Mesendoderm (in vitro differentiated cells): ENCODE results near the gene WFIKKN2.

Experiments
- DNase-seq: peaks from one replicate; pipeline ENCODE4 v3.0.0; 2013
- H2AK5ac ChIP-seq: 2 replicates; pipeline ENCODE4 v1.6.1; 2013; ENCODE audit warnings: low read length, inconsistent platforms
- H2BK120ac ChIP-seq: 2 replicates; pipeline ENCODE4 v1.6.1; 2013; ENCODE audit warnings: low read depth, mild to moderate bottlenecking, low read length, moderate library complexity, mixed read lengths
- H2BK15ac ChIP-seq: replicated peaks from 2 replicates; pipeline ENCODE4 v1.6.1; 2013; ENCODE audit warnings: low read depth, mild to moderate bottlenecking, moderate library complexity
- H2BK5ac ChIP-seq: 2 replicates; pipeline ENCODE4 v1.6.1; 2013; ENCODE audit warnings: low read length, inconsistent platforms
- H3K18ac ChIP-seq: 2 replicates; pipeline ENCODE4 v1.6.1; 2013; ENCODE audit warnings: mild to moderate bottlenecking, low read length, mixed read lengths
- H3K23ac ChIP-seq: one replicate; pipeline ENCODE4 v1.6.1; 2013; ENCODE audit warnings: low read length
- H3K27ac ChIP-seq: 2 replicates; pipeline ENCODE4 v1.5.1; 2013; ENCODE audit warnings: low read depth, mild to moderate bottlenecking, inconsistent platforms, low read length, moderate library complexity
- H3K27me3 ChIP-seq: 2 replicates; pipeline ENCODE4 v1.6.1; 2013; ENCODE audit warnings: low read length, control low read depth, mild to moderate bottlenecking, inconsistent platforms; ENCODE audit not compliant: insufficient read depth, poor library complexity
- H3K36me3 ChIP-seq: 2 replicates; pipeline ENCODE4 v1.6.1; 2013; ENCODE audit warnings: low read length, inconsistent platforms; ENCODE audit not compliant: control insufficient read depth, insufficient read depth
- H3K4ac ChIP-seq: one replicate; pipeline ENCODE4 v1.6.1; 2013; ENCODE audit warnings: low read depth, mild to moderate bottlenecking, low read length, moderate library complexity
- H3K4me1 ChIP-seq: 2 replicates; pipeline ENCODE4 v1.6.1; 2013; ENCODE audit warnings: low read depth, low read length, inconsistent platforms; ENCODE audit not compliant: control insufficient read depth
- H3K4me2 ChIP-seq: 2 replicates; pipeline ENCODE4 v1.6.1; 2013; ENCODE audit warnings: low read length
- H3K4me3 ChIP-seq: 2 replicates; pipeline ENCODE4 v1.5.1; 2013; ENCODE audit warnings: mild to moderate bottlenecking, low read length
- H3K56ac ChIP-seq: one replicate; pipeline ENCODE4 v1.6.1; 2013; ENCODE audit warnings: low read length
- H3K79me1 ChIP-seq: 2 replicates; pipeline ENCODE4 v1.6.1; 2013; ENCODE audit warnings: low read length, inconsistent platforms
- H3K79me2 ChIP-seq: 2 replicates; pipeline ENCODE4 v1.6.1; 2013; ENCODE audit warnings: mild to moderate bottlenecking, low read length; ENCODE audit not compliant: control insufficient read depth, insufficient read depth
- H3K9ac ChIP-seq: 2 replicates; pipeline ENCODE4 v1.6.1; 2013; ENCODE audit warnings: low read length, inconsistent platforms
- H4K5ac ChIP-seq: one replicate; pipeline ENCODE4 v1.6.1; 2013; ENCODE audit warnings: low read length
- H4K8ac ChIP-seq: one replicate; pipeline ENCODE4 v1.6.1; 2013; ENCODE audit warnings: low read depth, mild to moderate bottlenecking, control low read depth, low read length, moderate library complexity
- whole genome bisulfite sequencing: extraction: QIAGEN DNeasy Blood & Tissue Kit; methylation state at CpG from one replicate; pipeline ENCODE4 v1.1.7; 2013; ENCODE audit warnings: low lambda C conversion rate, missing lambda C conversion rate; ENCODE audit not compliant: insufficient coverage; ENCODE audit errors: extremely low coverage; 5-methylcytosine and 5-hydroxymethylcytosine counted together

The WFIKKN2 gene

DNA sequence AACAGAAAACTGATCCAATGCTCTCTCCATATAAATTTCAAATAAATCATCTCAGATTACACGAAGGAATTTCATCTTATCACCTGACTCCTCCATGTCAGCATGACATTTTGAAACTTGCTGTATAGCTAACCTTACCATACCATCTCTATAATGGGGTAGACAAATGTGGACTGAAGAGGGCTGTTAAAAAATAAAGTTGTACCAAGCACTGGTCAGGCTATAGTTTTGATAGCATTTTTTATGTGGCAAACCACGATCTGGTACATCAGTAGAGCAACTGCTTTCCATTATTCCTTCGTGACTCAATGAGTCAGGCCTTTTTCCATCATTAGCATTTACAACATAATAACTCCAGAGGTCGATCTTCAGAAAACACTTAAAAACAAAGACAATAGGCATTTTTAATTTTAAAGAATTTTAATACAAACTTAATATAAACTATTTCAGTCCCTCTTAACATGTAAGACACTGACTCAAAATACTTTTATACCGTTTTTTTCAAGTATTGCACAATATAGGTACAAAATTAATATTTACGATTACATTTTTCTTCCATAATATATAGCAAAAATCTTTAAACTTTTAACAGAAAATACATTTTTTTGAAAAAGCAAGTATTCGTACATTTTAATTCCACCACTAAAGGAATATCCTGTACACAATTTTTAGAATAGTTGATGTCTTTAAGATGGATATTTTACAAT lies 26.6 kb downstream of the WFIKKN2 start:
- H3K27ac ChIP-seq: no peak overlapping the region

DNA sequence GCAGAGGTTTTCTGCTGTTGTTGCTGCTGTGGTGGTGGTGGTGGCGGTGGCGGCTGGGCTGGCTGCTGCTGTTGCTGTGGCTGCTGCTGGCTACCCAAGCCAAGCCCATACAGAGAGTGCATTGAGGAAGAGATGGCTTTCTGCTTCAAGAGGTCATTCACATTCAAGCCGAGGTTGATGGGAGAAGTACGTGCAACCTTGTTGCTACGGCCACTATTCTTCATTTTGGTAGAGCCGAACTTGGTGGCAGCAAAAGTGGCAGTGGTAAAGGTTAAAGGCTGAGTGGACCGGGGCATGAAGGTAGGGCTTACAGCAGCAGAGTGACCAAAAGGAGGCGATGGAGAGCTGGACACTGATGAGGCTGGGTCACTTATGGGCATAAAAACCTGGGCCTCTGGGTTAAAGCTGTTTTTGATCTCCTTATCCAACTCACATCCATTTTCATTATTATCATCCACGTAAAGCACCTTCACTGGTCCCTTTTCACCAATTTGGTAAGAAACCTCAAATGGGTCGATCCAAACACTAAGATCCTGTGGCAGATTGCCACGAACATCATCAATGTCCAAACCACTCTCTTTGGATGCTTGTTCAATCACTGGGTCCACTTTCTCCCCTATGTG lies 27.9 kb downstream of the WFIKKN2 start:
- no peak overlapping the region for H3K27ac ChIP-seq

More for the DNA sequence above, 26.6 kb downstream of the WFIKKN2 start:
- Histone ChIP-seq H3K79me2 (peaks cover 2% of the 10 kb centered on the region), H2AK5ac (no peak overlapping the region), H3K36me3 (no peaks in the 10 kb centered on the region), H4K8ac (no peak overlapping the region), H3K18ac (no peak overlapping the region), H3K4me3 (no peak overlapping the region), H3K56ac (no peak overlapping the region), H3K9ac (no peak overlapping the region), H3K4me1 (no peaks in the 10 kb centered on the region), H2BK5ac (no peak overlapping the region), H3K27me3 (no peaks in the 10 kb centered on the region), H2BK120ac (no peak overlapping the region), H3K4ac (no peak overlapping the region), H2BK15ac (no peak overlapping the region), H3K23ac (no peak overlapping the region), H4K5ac (no peak overlapping the region), H3K79me1 (peaks cover 2% of the 10 kb centered on the region), H3K4me2 (no peak overlapping the region)
- 100% methylated on average over 3 of the region's 7 CpGs for WGBS
- no peak for DNase-seq

DNA sequence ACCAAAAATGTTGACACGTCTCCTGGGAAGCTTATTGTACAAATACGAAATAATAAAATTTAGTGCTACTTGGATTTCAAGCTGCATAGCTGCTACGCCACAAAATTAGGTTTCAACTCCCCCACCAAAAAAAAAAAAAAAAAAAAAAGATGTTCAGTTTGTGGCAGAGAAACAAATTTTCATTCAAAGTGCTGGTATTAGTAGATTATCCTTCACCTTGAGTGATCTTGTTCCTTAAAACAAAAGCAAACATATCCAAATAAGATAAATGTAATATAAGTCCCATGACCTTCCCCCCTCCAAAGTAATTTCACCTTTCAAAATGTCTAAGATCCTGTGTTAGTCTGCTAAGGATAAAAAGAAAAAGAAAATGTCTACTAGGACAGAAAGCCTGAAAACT lies 28.5 kb downstream of the WFIKKN2 start:
- H3K79me1 ChIP-seq: peaks cover 2% of the 10 kb centered on the region
- H4K8ac ChIP-seq: no peak overlapping the region
- H2BK120ac ChIP-seq: no peak overlapping the region
- no peak overlapping the region for H4K5ac ChIP-seq
- no peak for DNase-seq
- no peaks in the 10 kb centered on the region for H3K4me1 ChIP-seq
- no peak overlapping the region for H3K4ac ChIP-seq
- no peaks in the 10 kb centered on the region for H3K36me3 ChIP-seq
- no peak overlapping the region for H3K4me2 ChIP-seq
- no peak overlapping the region for H3K18ac ChIP-seq
- no peak overlapping the region for H3K9ac ChIP-seq
- H2BK15ac ChIP-seq: no peak overlapping the region
- no peak overlapping the region for H3K27ac ChIP-seq
- H3K27me3 ChIP-seq: no peaks in the 10 kb centered on the region
- peaks cover 2% of the 10 kb centered on the region for H3K79me2 ChIP-seq
- no CpG with 5 or more reads among the region's 3 CpGs for WGBS
- H3K23ac ChIP-seq: no peak overlapping the region
- H2BK5ac ChIP-seq: no peak overlapping the region
- H3K56ac ChIP-seq: no peak overlapping the region
- no peak overlapping the region for H2AK5ac ChIP-seq
- H3K4me3 ChIP-seq: no peak overlapping the region

More for the DNA sequence above, 27.9 kb downstream of the WFIKKN2 start:
- Histone ChIP-seq H3K4ac (no peak overlapping the region), H3K27me3 (no peaks in the 10 kb centered on the region), H4K8ac (no peak overlapping the region), H3K18ac (no peak overlapping the region), H3K56ac (no peak overlapping the region), H2AK5ac (no peak overlapping the region), H3K79me1 (peaks cover 2% of the 10 kb centered on the region), H2BK15ac (no peak overlapping the region), H3K4me3 (no peak overlapping the region), H3K23ac (no peak overlapping the region), H3K36me3 (no peaks in the 10 kb centered on the region), H3K4me2 (no peak overlapping the region), H2BK5ac (no peak overlapping the region), H3K79me2 (peaks cover 2% of the 10 kb centered on the region), H3K9ac (no peak overlapping the region), H2BK120ac (no peak overlapping the region), H4K5ac (no peak overlapping the region), H3K4me1 (no peaks in the 10 kb centered on the region)
- no CpG with 5 or more reads among the region's 11 CpGs for WGBS
- DNase-seq: peak; percentile 70

DNA sequence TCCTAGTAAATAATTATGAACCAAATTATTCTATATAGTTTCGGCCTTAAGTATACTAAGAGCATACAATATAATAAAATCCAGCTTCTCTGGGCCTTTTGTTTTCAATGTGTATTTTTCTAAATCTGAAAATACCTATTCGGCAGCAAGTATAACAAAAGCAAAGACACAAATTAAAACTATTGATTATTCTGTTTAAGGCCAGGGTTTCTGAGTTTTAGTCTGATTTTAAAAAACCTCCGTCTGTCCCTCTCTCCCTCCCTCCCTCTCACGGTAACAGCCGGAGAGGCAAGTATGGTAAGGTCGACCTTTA lies 29.3 kb downstream of the WFIKKN2 start:
- Histone ChIP-seq H2BK5ac (no peak overlapping the region), H3K23ac (no peak overlapping the region), H4K5ac (no peak overlapping the region), H3K36me3 (no peaks in the 10 kb centered on the region), H3K27ac (no peak overlapping the region), H2BK120ac (no peak overlapping the region), H3K4me3 (peak overlapping the region; percentile 94), H3K79me2 (peaks cover 2% of the 10 kb centered on the region), H2BK15ac (no peak overlapping the region), H3K4me1 (no peaks in the 10 kb centered on the region), H4K8ac (no peak overlapping the region), H3K56ac (peak overlapping the region; percentile 94), H2AK5ac (no peak overlapping the region), H3K4ac (no peak overlapping the region), H3K79me1 (peaks cover 2% of the 10 kb centered on the region), H3K4me2 (peak overlapping the region; percentile 90), H3K27me3 (no peaks in the 10 kb centered on the region), H3K18ac (no peak overlapping the region), H3K9ac (peak overlapping the region; percentile 88)
- DNase-seq: no peak
- no CpG with 5 or more reads among the region's 6 CpGs for WGBS

DNA sequence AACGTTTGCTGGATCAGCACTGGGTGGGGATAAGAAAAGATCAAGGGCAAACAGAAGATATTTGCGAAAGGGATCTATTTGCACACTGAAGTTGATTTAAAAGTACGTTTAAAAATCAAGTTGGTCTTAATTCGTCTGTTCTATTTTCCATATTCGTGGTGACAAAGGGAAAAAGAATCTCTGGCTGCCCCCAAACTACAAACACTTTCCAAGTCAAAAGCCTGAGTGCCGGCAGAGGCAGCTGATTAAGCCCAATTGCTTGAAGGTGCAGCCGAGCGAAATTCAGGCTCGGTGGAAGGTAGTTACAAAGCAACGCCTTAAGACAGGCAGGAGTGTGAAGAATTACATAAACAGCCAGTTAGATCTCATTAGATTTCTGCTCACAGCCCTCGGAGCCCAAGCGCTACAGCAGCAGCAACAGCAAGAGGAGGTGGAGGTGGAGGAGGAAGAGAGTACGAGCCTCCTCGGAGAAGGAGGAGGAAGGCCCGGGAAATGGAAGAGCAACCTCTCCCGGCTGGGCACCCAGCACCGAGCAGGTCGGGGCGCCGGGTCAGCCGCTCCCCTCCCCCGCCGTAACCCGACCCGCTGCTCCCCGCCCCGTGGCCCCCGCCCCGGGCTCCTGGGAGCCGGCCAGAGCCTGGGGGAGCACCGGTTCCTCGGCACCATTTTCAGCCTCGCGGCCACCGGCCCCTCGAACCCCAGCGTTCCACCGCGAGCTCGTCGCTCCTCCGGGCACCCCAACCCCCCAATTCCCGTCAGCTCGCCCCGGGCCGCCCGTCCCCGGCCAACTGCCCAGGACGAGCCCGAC lies 29.9 kb downstream of the WFIKKN2 start:
- Histone ChIP-seq H3K27ac (peak overlapping the region; percentile 76), H3K18ac (peak overlapping the region; percentile 99), H3K23ac (peak overlapping the region; percentile 85), H2AK5ac (no peak overlapping the region), H2BK120ac (no peak overlapping the region), H3K4me1 (no peaks in the 10 kb centered on the region), H2BK5ac (no peak overlapping the region), H3K27me3 (no peaks in the 10 kb centered on the region), H3K4me3 (peak overlapping the region; percentile 94), H3K4me2 (peak overlapping the region; percentile 90), H3K79me2 (peaks cover 2% of the 10 kb centered on the region), H4K8ac (no peak overlapping the region), H2BK15ac (no peak overlapping the region), H3K79me1 (peaks cover 2% of the 10 kb centered on the region), H3K9ac (peak overlapping the region; percentile 88), H3K4ac (peak overlapping the region; percentile 71), H3K36me3 (no peaks in the 10 kb centered on the region), H4K5ac (no peak overlapping the region), H3K56ac (peak overlapping the region; percentile 94)
- peak; percentile 80 for DNase-seq
- WGBS: no CpG with 5 or more reads among the region's 50 CpGs
